Hematopoietic multipotent progenitor cell treated with erythropoietin and hydrocortisone succinate and interleukin-3 and kit ligand, for 15 days (in vitro differentiated cells): ENCODE measurements around the gene GPR176.
"Not testable (repeated sequence)": the region's sequence is repeated elsewhere in the genome, so short reads cannot be mapped to it uniquely, and the experiment has no call there.

Experiments
- DNase-seq: peaks from one replicate; pipeline ENCODE4 v3.0.0-alpha.2; 2015; ENCODE audit warnings: low spot score

Gene GPR176

DNA sequence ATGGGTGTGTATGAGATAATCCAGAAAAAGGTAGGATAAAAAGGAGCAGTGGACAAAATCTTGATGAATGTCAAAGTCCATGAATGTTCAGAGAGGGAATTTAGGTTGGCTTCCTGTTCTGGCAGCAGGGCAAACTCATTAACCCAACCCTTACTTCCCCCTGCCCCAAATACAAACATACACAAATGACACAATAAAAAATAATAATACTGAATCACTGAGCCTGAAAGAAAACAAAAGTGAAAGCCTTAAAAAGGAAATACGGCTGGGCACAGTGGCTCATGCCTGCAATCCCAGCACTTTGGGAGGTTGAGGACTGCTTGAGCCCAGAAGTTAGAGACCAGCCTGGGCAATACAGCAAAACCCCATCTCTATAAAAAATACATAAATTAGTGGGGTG, 62.9 kb downstream of the GPR176 start:
- DNase-seq: no peak

DNA sequence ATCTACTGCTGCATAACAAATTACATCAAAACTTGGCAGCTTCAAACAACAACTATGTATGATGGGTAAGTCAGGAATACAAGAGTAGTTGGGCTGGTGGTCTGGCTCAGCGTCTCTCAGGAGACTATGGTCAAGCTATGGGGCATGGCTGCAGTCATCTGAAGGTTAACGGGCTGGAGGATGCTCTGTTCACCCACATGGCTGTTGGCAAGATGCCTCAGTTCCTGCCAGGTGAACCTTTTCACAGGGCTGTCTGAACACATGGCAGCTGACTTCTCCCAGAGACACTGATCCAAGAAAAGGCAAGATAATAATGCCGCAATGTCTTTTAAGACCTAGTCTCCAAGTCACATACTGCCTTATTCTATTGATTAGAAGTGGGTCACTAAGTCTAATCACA, 63.7 kb downstream of the GPR176 start:
- DNase-seq: no peak

- DNase-seq: no peak
Measured at GRCh38 chr15:39855400-39855799, 64.7 kb downstream of the GPR176 start.

GRCh38 chr15:39854161-39854560, 65.9 kb downstream of the GPR176 start:
- no peak for DNase-seq

GRCh38 chr15:39852250-39852649, 67.8 kb downstream of the GPR176 start:
- no peak for DNase-seq

GRCh38 chr15:39851500-39852092, 68.5 kb downstream of the GPR176 start:
- DNase-seq: no peak

GRCh38 chr15:39850436-39850835, 69.6 kb downstream of the GPR176 start:
- DNase-seq: no peak

- DNase-seq: no peak
Measured at GRCh38 chr15:39846108-39846507, 74.0 kb downstream of the GPR176 start.

DNA sequence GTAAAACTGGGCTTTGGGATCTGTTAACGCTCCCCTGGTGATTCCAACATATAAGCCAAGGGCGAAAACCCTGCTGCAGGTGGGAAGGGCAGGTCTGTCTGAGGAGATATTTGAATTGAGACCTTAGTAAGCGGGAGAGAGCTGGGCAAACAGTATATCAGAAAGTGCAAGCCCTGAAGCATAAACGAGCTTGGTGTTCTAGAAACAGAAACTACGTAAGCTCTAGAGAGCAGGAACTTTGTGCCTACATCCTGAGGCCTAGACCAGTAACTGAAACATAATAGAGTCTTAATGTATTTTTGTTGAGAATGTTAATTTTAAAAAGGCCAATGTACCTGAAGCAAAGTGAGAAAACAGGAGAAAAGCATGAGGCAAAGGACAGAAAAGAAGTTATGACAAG, 74.5 kb downstream of the GPR176 start:
- no peak for DNase-seq

- no peak for DNase-seq
Measured at GRCh38 chr15:39843565-39843964, 76.5 kb downstream of the GPR176 start.

DNA sequence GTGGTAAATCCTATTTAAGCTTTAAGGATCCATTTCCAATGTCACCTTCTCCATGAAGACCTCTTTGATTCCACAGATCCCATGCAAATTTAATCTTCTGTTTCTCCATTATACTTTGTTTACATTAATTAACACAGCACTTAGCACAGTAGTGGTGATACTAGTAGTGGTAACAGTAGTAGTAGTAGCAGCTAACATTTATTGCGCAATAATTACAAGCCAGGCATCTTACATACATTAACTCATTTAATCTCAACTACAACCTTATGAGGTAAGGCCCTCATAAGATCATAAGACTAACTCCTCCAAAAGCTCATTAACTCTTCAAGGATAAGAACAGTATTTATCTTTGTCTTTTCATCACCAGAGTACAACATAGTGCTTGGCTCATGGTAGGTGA, 82.6 kb downstream of the GPR176 start:
- no peak for DNase-seq

- DNase-seq: no peak
Measured at GRCh38 chr15:39835550-39835949, 84.5 kb downstream of the GPR176 start.

- DNase-seq: no peak
Measured at GRCh38 chr15:39834256-39834655, 85.8 kb downstream of the GPR176 start.

DNA sequence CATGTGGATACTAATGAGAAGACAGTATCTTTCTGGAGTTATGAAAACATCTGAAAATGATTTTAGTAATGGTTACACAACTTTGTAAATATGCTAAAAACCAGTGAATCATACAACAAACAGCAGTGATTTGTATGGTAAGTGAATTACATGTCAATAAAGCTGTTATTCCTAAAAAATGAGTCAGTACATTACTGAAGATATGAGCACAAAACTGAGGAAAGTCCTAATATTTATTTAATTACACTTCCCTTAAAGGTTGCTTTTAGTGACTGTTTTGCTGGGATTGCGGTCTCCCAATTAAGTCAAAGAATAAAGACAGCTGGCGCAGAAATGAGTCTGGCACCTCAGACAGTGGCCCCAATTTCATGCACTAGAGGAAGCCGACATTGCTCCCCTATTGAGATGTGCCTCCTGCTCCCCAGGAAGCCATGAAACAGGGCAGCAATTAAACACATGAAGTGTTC, 86.5 kb downstream of the GPR176 start:
- DNase-seq: no peak

GRCh38 chr15:39830166-39830565, 89.9 kb downstream of the GPR176 start:
- DNase-seq: no peak

- DNase-seq: no peak
Measured at GRCh38 chr15:39828374-39828931, 91.6 kb downstream of the GPR176 start.

- no peak for DNase-seq
Measured at GRCh38 chr15:39826975-39827374, 93.1 kb downstream of the GPR176 start.

GRCh38 chr15:39823634-39824033, 96.4 kb downstream of the GPR176 start:
- no peak for DNase-seq

- DNase-seq: no peak
Measured at GRCh38 chr15:39820050-39820602, 99.9 kb downstream of the GPR176 start.

GRCh38 chr15:39819533-39819932, 100.5 kb downstream of the GPR176 start:
- DNase-seq: no peak

DNA sequence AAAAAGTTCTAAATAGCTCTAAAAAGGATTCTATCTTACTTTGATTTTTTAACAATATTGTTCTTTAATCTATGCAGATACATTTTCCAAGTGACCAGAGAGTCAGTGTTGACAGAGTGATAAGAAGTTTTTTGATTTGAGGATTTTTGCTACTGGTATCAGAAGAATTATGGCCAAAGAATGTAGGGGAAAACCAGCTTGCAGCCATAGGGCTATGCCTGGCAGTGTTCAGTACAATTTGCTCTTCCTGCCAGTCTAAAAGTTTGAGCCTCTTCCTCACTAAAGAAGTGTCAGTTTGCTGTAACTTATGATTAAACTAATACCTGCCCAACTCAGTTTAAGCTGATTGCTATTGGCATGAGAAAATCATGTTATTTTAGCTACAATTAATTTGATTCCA, 102.2 kb downstream of the GPR176 start:
- no peak for DNase-seq

- no peak for DNase-seq
Measured at GRCh38 chr15:39814489-39814888, 105.6 kb downstream of the GPR176 start.

GRCh38 chr15:39812651-39813050, 107.4 kb downstream of the GPR176 start:
- not testable (repeated sequence) for DNase-seq

GRCh38 chr15:39808909-39809308, 111.2 kb downstream of the GPR176 start:
- DNase-seq: no peak
